ENCODE data around the gene ARL4C.

The ARL4C gene

GRCh38 chr2:234494361-234495250, 2.3 kb downstream of the ARL4C start:
- Histone ChIP-seq H3K4me3 (peak overlapping the region; percentile 94), H3K27ac (no peak overlapping the region), H3K9ac (ENCODE audit: insufficient read length) (peak overlapping the region; percentile 74), H3K9me3 (ENCODE audit: low read depth, low read length) (no peaks in the 10 kb centered on the region), H3K36me3 (ENCODE audit: insufficient read depth, low read length) (no peaks in the 10 kb centered on the region)
- DNase-seq (ENCODE audit: low read depth, low spot score) = no peak
- TF ChIP-seq FOXP2 (optimal IDR thresholded peaks at IDR 0.05; ENCODE audit: control extremely low read depth, extremely low read length, insufficient read depth) (no peak), EZH2 (IDR thresholded peaks at IDR 0.05) (no peak), POLR2AphosphoS5 (IDR thresholded peaks at IDR 0.05; ENCODE audit: borderline replicate concordance, low read depth, low read length) (no peak)

GRCh38 chr2:234493796-234494195, 3.1 kb downstream of the ARL4C start:
- Histone ChIP-seq H3K4me3 (peak overlapping the region; percentile 94), H3K9ac (ENCODE audit: insufficient read length) (peak overlapping the region; percentile 74), H3K36me3 (ENCODE audit: insufficient read depth, low read length) (no peaks in the 10 kb centered on the region), H3K27ac (no peak overlapping the region), H3K9me3 (ENCODE audit: low read depth, low read length) (no peaks in the 10 kb centered on the region)
- TF ChIP-seq POLR2AphosphoS5 (IDR thresholded peaks at IDR 0.05; ENCODE audit: borderline replicate concordance, low read depth, low read length) (no peak), FOXP2 (optimal IDR thresholded peaks at IDR 0.05; ENCODE audit: control extremely low read depth, extremely low read length, insufficient read depth) (no peak), EZH2 (IDR thresholded peaks at IDR 0.05) (no peak)
- DNase-seq (ENCODE audit: low read depth, low spot score) = no peak

GRCh38 chr2:234492717-234493485, 4.0 kb downstream of the ARL4C start:
- peak overlapping the region; percentile 94 for H3K4me3 ChIP-seq

GRCh38 chr2:234491897-234492296, 5.0 kb downstream of the ARL4C start:
- no peak for TF ChIP-seq POLR2AphosphoS5 (IDR thresholded peaks at IDR 0.05; ENCODE audit: borderline replicate concordance, low read depth, low read length)
- no peak for TF ChIP-seq FOXP2 (optimal IDR thresholded peaks at IDR 0.05; ENCODE audit: control extremely low read depth, extremely low read length, insufficient read depth)
- no peaks in the 10 kb centered on the region for H3K36me3 ChIP-seq (ENCODE audit: insufficient read depth, low read length)
- H3K4me3 ChIP-seq = no peak overlapping the region
- H3K9ac ChIP-seq (ENCODE audit: insufficient read length) = no peak overlapping the region
- H3K27ac ChIP-seq = no peak overlapping the region
- DNase-seq (ENCODE audit: low read depth, low spot score) = no peak
- H3K9me3 ChIP-seq (ENCODE audit: low read depth, low read length) = no peaks in the 10 kb centered on the region

More at GRCh38 chr2:234492717-234493485, 4.0 kb downstream of the ARL4C start:
- Histone ChIP-seq H3K9me3 (ENCODE audit: low read depth, low read length) (no peaks in the 10 kb centered on the region), H3K27ac (no peak overlapping the region), H3K36me3 (ENCODE audit: insufficient read depth, low read length) (no peaks in the 10 kb centered on the region), H3K9ac (ENCODE audit: insufficient read length) (no peak overlapping the region)
- DNase-seq (ENCODE audit: low read depth, low spot score) = no peak
- no peak for TF ChIP-seq POLR2AphosphoS5 (IDR thresholded peaks at IDR 0.05; ENCODE audit: borderline replicate concordance, low read depth, low read length)

GRCh38 chr2:234491281-234491680, 5.6 kb downstream of the ARL4C start:
- Histone ChIP-seq H3K9me3 (ENCODE audit: low read depth, low read length) (no peaks in the 10 kb centered on the region), H3K27ac (no peak overlapping the region), H3K9ac (ENCODE audit: insufficient read length) (no peak overlapping the region), H3K4me3 (no peak overlapping the region), H3K36me3 (ENCODE audit: insufficient read depth, low read length) (no peaks in the 10 kb centered on the region)
- DNase-seq (ENCODE audit: low read depth, low spot score) = no peak
- no peak for TF ChIP-seq EZH2 (IDR thresholded peaks at IDR 0.05)
- TF ChIP-seq FOXP2 (optimal IDR thresholded peaks at IDR 0.05; ENCODE audit: control extremely low read depth, extremely low read length, insufficient read depth) = no peak
- no peak for TF ChIP-seq POLR2AphosphoS5 (IDR thresholded peaks at IDR 0.05; ENCODE audit: borderline replicate concordance, low read depth, low read length)

DNA sequence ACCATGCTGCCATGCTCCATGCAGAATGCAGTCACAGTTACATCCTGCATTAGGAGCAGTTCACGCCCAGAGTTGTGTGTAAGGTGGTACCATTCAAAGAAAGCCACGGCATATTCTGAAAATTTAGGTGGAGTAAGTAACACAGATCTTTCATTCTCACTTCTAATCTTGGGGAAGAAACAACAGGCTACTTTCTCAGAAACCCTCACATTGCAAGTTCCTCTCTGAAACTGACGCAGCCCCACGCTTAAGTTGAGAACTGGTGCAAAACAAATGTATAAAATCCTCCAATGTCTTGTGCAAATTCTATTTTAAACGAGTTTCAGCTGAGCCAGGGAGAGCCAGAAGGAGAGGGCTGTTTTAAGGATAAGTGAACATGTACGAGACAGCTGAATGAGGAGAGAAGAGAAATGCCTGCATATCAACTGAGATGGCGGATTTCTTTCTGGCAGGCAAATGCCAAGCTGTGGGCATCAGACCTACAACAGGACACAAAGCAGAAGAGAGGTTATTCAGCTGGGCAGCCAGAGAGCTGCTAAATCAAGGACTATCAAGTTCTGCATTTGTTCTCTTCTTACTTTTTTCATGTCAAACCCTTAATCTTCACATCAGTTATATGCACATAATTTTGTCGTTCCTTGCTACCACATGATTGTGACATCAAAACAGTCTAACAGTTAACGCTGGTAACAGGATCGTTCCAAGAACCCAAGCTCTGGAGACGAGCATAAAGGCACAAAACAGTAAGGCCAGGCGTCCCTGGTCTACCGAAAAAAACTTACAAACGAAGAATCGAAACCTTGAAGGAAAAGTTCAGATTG, 6.4 kb downstream of the ARL4C start:
- TF ChIP-seq EZH2 (IDR thresholded peaks at IDR 0.05) (no peak), POLR2AphosphoS5 (IDR thresholded peaks at IDR 0.05; ENCODE audit: borderline replicate concordance, low read depth, low read length) (no peak), FOXP2 (optimal IDR thresholded peaks at IDR 0.05; ENCODE audit: control extremely low read depth, extremely low read length, insufficient read depth) (no peak)
- H3K9me3 ChIP-seq (ENCODE audit: low read depth, low read length) = no peaks in the 10 kb centered on the region
- no peaks in the 10 kb centered on the region for H3K36me3 ChIP-seq (ENCODE audit: insufficient read depth, low read length)
- no peak overlapping the region for H3K9ac ChIP-seq (ENCODE audit: insufficient read length)
- DNase-seq (ENCODE audit: low read depth, low spot score) = no peak
- no peak overlapping the region for H3K27ac ChIP-seq
- no peak overlapping the region for H3K4me3 ChIP-seq

GRCh38 chr2:234488913-234489451, 7.9 kb downstream of the ARL4C start:
- Histone ChIP-seq H3K9ac (ENCODE audit: insufficient read length) (no peak overlapping the region), H3K27ac (no peak overlapping the region), H3K9me3 (ENCODE audit: low read depth, low read length) (no peaks in the 10 kb centered on the region), H3K4me3 (no peak overlapping the region), H3K36me3 (ENCODE audit: insufficient read depth, low read length) (no peaks in the 10 kb centered on the region)
- TF ChIP-seq POLR2AphosphoS5 (IDR thresholded peaks at IDR 0.05; ENCODE audit: borderline replicate concordance, low read depth, low read length) (no peak), EZH2 (IDR thresholded peaks at IDR 0.05) (no peak), FOXP2 (optimal IDR thresholded peaks at IDR 0.05; ENCODE audit: control extremely low read depth, extremely low read length, insufficient read depth) (no peak)
- DNase-seq (ENCODE audit: low read depth, low spot score) = no peak
